GM19238 (cell line): ENCODE results near the gene SMAD2.
"Not testable (repeated sequence)": the region's sequence is repeated elsewhere in the genome, so short reads cannot be mapped to it uniquely, and the experiment has no call there.

Source experiments
- DNase-seq: peaks from one replicate; pipeline ENCODE4 v3.0.0; 2011; ENCODE audit warnings: low spot score; ENCODE audit not compliant: insufficient read length

SMAD2 gene

GRCh38 chr18:47930199-47930930 lies at the start of gene SMAD2:
SMAD2 (minus strand) TSS chr18:47930659; CDS start chr18:47896756, 33,903 bp downstream.
- DNase-seq = peak; percentile 15

GRCh38 chr18:47979611-47980200 lies 49.2 kb upstream of the SMAD2 start:
- no peak for DNase-seq

GRCh38 chr18:47978603-47979002 lies 48.1 kb upstream of the SMAD2 start:
- DNase-seq = no peak

- no peak for DNase-seq
These were observed 47.7 kb upstream of the SMAD2 start for GRCh38 chr18:47978141-47978540.

- no peak for DNase-seq
These were observed 45.2 kb upstream of the SMAD2 start for GRCh38 chr18:47975701-47976100.

- no peak for DNase-seq
These were observed 44.6 kb upstream of the SMAD2 start for GRCh38 chr18:47975105-47975504.

GRCh38 chr18:47970664-47971531 lies 40.4 kb upstream of the SMAD2 start:
- DNase-seq = no peak

- DNase-seq = no peak
These were observed 39.4 kb upstream of the SMAD2 start for GRCh38 chr18:47969816-47970215.

GRCh38 chr18:47968721-47969120 lies 38.3 kb upstream of the SMAD2 start:
- no peak for DNase-seq

GRCh38 chr18:47968006-47968676 lies 37.7 kb upstream of the SMAD2 start:
- DNase-seq = no peak

GRCh38 chr18:47964053-47964452 lies 33.6 kb upstream of the SMAD2 start:
- DNase-seq = no peak

- DNase-seq = not testable (repeated sequence)
These were observed 30.5 kb upstream of the SMAD2 start for GRCh38 chr18:47961003-47961402.

GRCh38 chr18:47953471-47953931 lies 23.0 kb upstream of the SMAD2 start:
- no peak for DNase-seq

- no peak for DNase-seq
These were observed 20.1 kb upstream of the SMAD2 start for GRCh38 chr18:47950511-47950910.

- DNase-seq = no peak
These were observed 18.7 kb upstream of the SMAD2 start for GRCh38 chr18:47949202-47949601.

GRCh38 chr18:47946889-47947288 lies 16.4 kb upstream of the SMAD2 start:
- DNase-seq = no peak

GRCh38 chr18:47944972-47945852 lies 14.8 kb upstream of the SMAD2 start:
- DNase-seq = no peak

- DNase-seq = no peak
These were observed 6.5 kb upstream of the SMAD2 start for GRCh38 chr18:47936952-47937351.

- DNase-seq = no peak
These were observed 5.0 kb upstream of the SMAD2 start for GRCh38 chr18:47935321-47936055.

GRCh38 chr18:47932603-47933002 lies 2.1 kb upstream of the SMAD2 start:
- no peak for DNase-seq
